Right lobe of liver (tissue), 6 donors: Measurements from ENCODE around the gene ZNG1A. TPM values are rescaled to one million over a fixed set of nuclear protein-coding genes. Genes with fewer than 3 reads are reported as not detected.
"Not testable (repeated sequence)": the region's sequence is repeated elsewhere in the genome, so short reads cannot be mapped to it uniquely, and the experiment has no call there.

Source experiments
- ATAC-seq, 4 donors: fragments of 200-7000 bp; cut with Tn5 transposase; one replicate each; pipeline ENCODE4 v1.9.1; 2020; ENCODE audit warnings: mild to moderate bottlenecking in 4 of 4, moderate library complexity in 4 of 4
- DNase-seq, 3 donors: peaks; one replicate each; pipeline ENCODE4 v3.0.0-alpha.2; 2020
- H3K27ac ChIP-seq, 3 donors: fragments of 200-600 bp; one replicate each; pipeline ENCODE4 v1.8.0; 2022
- H3K27me3 ChIP-seq, 2 donors: fragments of 200-600 bp; one replicate each; pipeline ENCODE4 v1.8.0; 2022
- H3K36me3 ChIP-seq, 4 donors: fragments of 200-600 bp; sonication (generic) in 1 of 4; one replicate each; pipeline versions ENCODE4 v1.5.1 to v1.8.0; 2017 to 2022; ENCODE audit warnings: control low read depth in 1 of 4
- H3K4me1 ChIP-seq, 4 donors: fragments of 200-600 bp; sonication (generic) in 1 of 4; one replicate each; pipeline versions ENCODE4 v1.5.1 to v1.8.0; 2017 to 2022; ENCODE audit warnings: control low read depth in 1 of 4
- H3K4me3 ChIP-seq, 3 donors: fragments of 200-600 bp; one replicate each; pipeline ENCODE4 v1.8.0; 2022
- H3K9me3 ChIP-seq, 4 donors: fragments of 200-600 bp; sonication (generic) in 1 of 4; one replicate each; pipeline versions ENCODE4 v1.5.1 to v1.8.0; 2017 to 2022; ENCODE audit warnings: control low read depth in 1 of 4
- WGBS: methylation state at CpG from one replicate; pipeline ENCODE4 v1.1.6; 2018; ENCODE audit warnings: low coverage, low lambda C conversion rate; ENCODE audit not compliant: insufficient coverage; ENCODE audit errors: missing lambda C conversion rate; 5-methylcytosine and 5-hydroxymethylcytosine counted together
- intact Hi-C, 2 donors: fragments of 100-400 bp; cut with DNase I; formaldehyde crosslinking; loops; one replicate each; pipeline versions ENCODE4 v1.11.2 to v1.14.1; 2022
- total RNA-seq, 6 experiments: library from RNA; depleted of rRNA in 2 of 6; stranded (reverse); fragments of >200 nt in 2 of 6; fragmentation: NEBNext Ultra II Directional in 3 of 6; extraction: Animal tissue kit (Norgen Biotek cat#: 25700) in 3 of 6; gene quantifications; one replicate each; pipeline versions ENCODE4 v1.1.0 to v1.2.4, GENCODE V29; 2016 to 2023
- donor health status: DM: no; HTN: yes; CAD: no.
- donor health status: DM: no; HTN: no; CAD: no.
- donor health status: DM: no; HTN: no; CAD: no.
- donor health status: DM: no; HTN: yes; CAD: no.
- donor health status: DM: no; HTN: yes; CAD: no.

Gene ZNG1A
- total RNA-seq, 6 experiments from 2014 or later = 7.8 to 22.9 (median 13.5) TPM

- WGBS = 10% methylated on average over 19 of the region's 55 CpGs
- peak in 2 of 4 donors; percentile 3 to 19 for ATAC-seq
- H3K9me3 ChIP-seq, H3K36me3 ChIP-seq, H3K27me3 ChIP-seq, H3K27ac ChIP-seq, DNase-seq, intact Hi-C loops: not testable (repeated sequence)
- peaks cover 0 to 19% (median 0%) of the 10 kb centered on the region in 4 donors for H3K4me1 ChIP-seq
- peak overlapping the region in 1 of 3 donors; percentile 26 for H3K4me3 ChIP-seq
These were observed 66.0 kb downstream of the ZNG1A start for GRCh38 chr9:112589-113467.

- H3K27ac ChIP-seq, H3K36me3 ChIP-seq, H3K9me3 ChIP-seq, H3K27me3 ChIP-seq, intact Hi-C loops, DNase-seq, ATAC-seq, H3K4me3 ChIP-seq: not testable (repeated sequence)
- WGBS = 22% methylated on average over 4 of the region's 4 CpGs
- H3K4me1 ChIP-seq = peaks cover 0 to 19% (median 0%) of the 10 kb centered on the region in 4 donors
These were observed 68.2 kb downstream of the ZNG1A start for GRCh38 chr9:110672-111071.

- DNase-seq, H3K9me3 ChIP-seq, ATAC-seq, intact Hi-C loops, H3K27me3 ChIP-seq, H3K36me3 ChIP-seq, H3K4me3 ChIP-seq, H3K27ac ChIP-seq: not testable (repeated sequence)
- WGBS = 14% methylated on average over 2 of the region's 8 CpGs
- peaks cover 0 to 12% (median 0%) of the 10 kb centered on the region in 4 donors for H3K4me1 ChIP-seq
These were observed 69.3 kb downstream of the ZNG1A start for GRCh38 chr9:109540-109939.

GRCh38 chr9:108742-109495 lies 69.9 kb downstream of the ZNG1A start:
- ATAC-seq = peak in 2 of 4 donors; percentile 10 to 19
- intact Hi-C loops, DNase-seq, H3K36me3 ChIP-seq, H3K4me3 ChIP-seq, H3K27ac ChIP-seq, H3K9me3 ChIP-seq, H3K4me1 ChIP-seq, H3K27me3 ChIP-seq: not testable (repeated sequence)
- 11% methylated on average over 12 of the region's 22 CpGs for WGBS

GRCh38 chr9:105991-106390 lies 72.9 kb downstream of the ZNG1A start:
- 81% methylated on average over 8 of the region's 8 CpGs for WGBS
- ATAC-seq, DNase-seq, H3K4me3 ChIP-seq, H3K4me1 ChIP-seq, H3K36me3 ChIP-seq, H3K27me3 ChIP-seq, intact Hi-C loops, H3K27ac ChIP-seq, H3K9me3 ChIP-seq: not testable (repeated sequence)

GRCh38 chr9:100430-100829 lies 78.4 kb downstream of the ZNG1A start:
- intact Hi-C loops, H3K27ac ChIP-seq, H3K4me3 ChIP-seq, H3K27me3 ChIP-seq, DNase-seq, H3K36me3 ChIP-seq, ATAC-seq, H3K9me3 ChIP-seq, H3K4me1 ChIP-seq: not testable (repeated sequence)
- WGBS = 84% methylated on average over 9 of the region's 9 CpGs

GRCh38 chr9:99867-100266 lies 79.0 kb downstream of the ZNG1A start:
- H3K27me3 ChIP-seq, H3K4me1 ChIP-seq, H3K4me3 ChIP-seq, H3K9me3 ChIP-seq, DNase-seq, H3K27ac ChIP-seq, ATAC-seq, intact Hi-C loops, H3K36me3 ChIP-seq: not testable (repeated sequence)
- 69% methylated on average over 3 of the region's 6 CpGs for WGBS

GRCh38 chr9:98775-99174 lies 80.1 kb downstream of the ZNG1A start:
- intact Hi-C loops, H3K4me1 ChIP-seq, H3K4me3 ChIP-seq, H3K27ac ChIP-seq, H3K36me3 ChIP-seq, ATAC-seq, H3K9me3 ChIP-seq, H3K27me3 ChIP-seq, DNase-seq: not testable (repeated sequence)
- WGBS = 44% methylated on average over 3 of the region's 3 CpGs

- DNase-seq, H3K27me3 ChIP-seq, H3K36me3 ChIP-seq, H3K27ac ChIP-seq, ATAC-seq, H3K4me1 ChIP-seq, intact Hi-C loops, H3K9me3 ChIP-seq, H3K4me3 ChIP-seq: not testable (repeated sequence)
- WGBS = 62% methylated on average over 3 of the region's 4 CpGs
These were observed 83.9 kb downstream of the ZNG1A start for GRCh38 chr9:94992-95391.

GRCh38 chr9:94323-94722 lies 84.5 kb downstream of the ZNG1A start:
- ATAC-seq, H3K9me3 ChIP-seq, DNase-seq, H3K4me1 ChIP-seq, H3K4me3 ChIP-seq, H3K27ac ChIP-seq, H3K27me3 ChIP-seq, intact Hi-C loops, H3K36me3 ChIP-seq: not testable (repeated sequence)
- 53% methylated on average over 5 of the region's 5 CpGs for WGBS

GRCh38 chr9:93909-94308 lies 84.9 kb downstream of the ZNG1A start:
- H3K36me3 ChIP-seq, DNase-seq, H3K4me3 ChIP-seq, H3K9me3 ChIP-seq, ATAC-seq, H3K27ac ChIP-seq, H3K27me3 ChIP-seq, intact Hi-C loops, H3K4me1 ChIP-seq: not testable (repeated sequence)
- WGBS = 81% methylated on average over 4 of the region's 5 CpGs
